ENCODE measurements around the gene AGAP1. TPM values are rescaled to one million over a fixed set of nuclear protein-coding genes. Genes with fewer than 3 reads are reported as not detected.

AGAP1 gene
- polyA plus RNA-seq, 1 experiment: 12.4 TPM

- DNase-seq (ENCODE audit: low read depth, low spot score): no peak
Measured at GRCh38 chr2:236162882-236163470, 669.1 kb downstream of the AGAP1 start.

GRCh38 chr2:236163471-236164200, 669.8 kb downstream of the AGAP1 start:
- TF ChIP-seq CTCF (IDR thresholded peaks at IDR 0.05; ENCODE audit: low read depth, low read length): no peak
- peaks cover 14% of the 10 kb centered on the region; the same call in 1 of the 2 replicates for H3K9me3 ChIP-seq (ENCODE audit: control insufficient read depth, insufficient read depth, low read length)
- H3K27ac ChIP-seq (ENCODE audit: low read depth, low read length): no peak overlapping the region
- no peak overlapping the region; the same call in 1 of the 2 replicates for H3K4me3 ChIP-seq (ENCODE audit: low read depth, low read length)
- ChIA-PET POLR2A (no interaction called here), CTCF (interaction anchor here (1.0 to 1.1 kb wide), 3 partner anchors 17 to 385 kb away, joined by 3 to 4 read pairs (median 3); no protein-coding TSS in a partner anchor)
- peaks cover 91% of the 10 kb centered on the region for H3K27me3 ChIP-seq (ENCODE audit: control insufficient read depth, insufficient read depth, low read length)
- no peak for DNase-seq (ENCODE audit: low read depth, low spot score)

More at GRCh38 chr2:236162882-236163470, 669.1 kb downstream of the AGAP1 start:
- no peak for TF ChIP-seq CTCF (IDR thresholded peaks at IDR 0.05; ENCODE audit: low read depth, low read length)
- Histone ChIP-seq H3K27me3 (ENCODE audit: control insufficient read depth, insufficient read depth, low read length) (peaks cover 92% of the 10 kb centered on the region), H3K4me3 (ENCODE audit: low read depth, low read length) (no peak overlapping the region), H3K9me3 (ENCODE audit: control insufficient read depth, insufficient read depth, low read length) (peaks cover 12% of the 10 kb centered on the region; the same call in 1 of the 2 replicates), H3K27ac (ENCODE audit: low read depth, low read length) (no peak overlapping the region)
- ChIA-PET CTCF (interaction anchor here (1.0 to 1.1 kb wide), 3 partner anchors 18 to 384 kb away, joined by 3 to 4 read pairs (median 3); no protein-coding TSS in a partner anchor), POLR2A (no interaction called here)

- ChIA-PET POLR2A (no interaction called here), CTCF (no interaction called here)
- H3K27ac ChIP-seq (ENCODE audit: low read depth, low read length): no peak overlapping the region
- no peak for TF ChIP-seq CTCF (IDR thresholded peaks at IDR 0.05; ENCODE audit: low read depth, low read length)
- DNase-seq (ENCODE audit: low read depth, low spot score): no peak
- H3K9me3 ChIP-seq (ENCODE audit: control insufficient read depth, insufficient read depth, low read length): peaks cover 16% of the 10 kb centered on the region; the same call in 1 of the 2 replicates
- peak overlapping the region; percentile 27; the same call in 1 of the 2 replicates for H3K4me3 ChIP-seq (ENCODE audit: low read depth, low read length)
- H3K27me3 ChIP-seq (ENCODE audit: control insufficient read depth, insufficient read depth, low read length): peaks cover 92% of the 10 kb centered on the region
Measured at GRCh38 chr2:236164201-236164924, 670.5 kb downstream of the AGAP1 start.

- POLR2A ChIA-PET: no interaction called here
- Histone ChIP-seq H3K27me3 (ENCODE audit: control insufficient read depth, insufficient read depth, low read length) (peaks cover 92% of the 10 kb centered on the region), H3K4me3 (ENCODE audit: low read depth, low read length) (no peak overlapping the region), H3K27ac (ENCODE audit: low read depth, low read length) (no peak overlapping the region), H3K9me3 (ENCODE audit: control insufficient read depth, insufficient read depth, low read length) (peaks cover 19% of the 10 kb centered on the region; the same call in 1 of the 2 replicates)
- no peak for TF ChIP-seq CTCF (IDR thresholded peaks at IDR 0.05; ENCODE audit: low read depth, low read length)
- DNase-seq (ENCODE audit: low read depth, low spot score): no peak
- CTCF ChIA-PET: interaction anchor here (1.0 to 2.5 kb wide), 3 partner anchors 11 to 385 kb away, joined by 3 to 14 read pairs (median 14); no protein-coding TSS in a partner anchor
Measured at GRCh38 chr2:236164925-236165841, 671.3 kb downstream of the AGAP1 start.

Data from AG04450 (cell line).